Parathyroid adenoma (tissue), 2 donors: ENCODE results near the gene ATPAF2.

ENCODE experiments used
- H2AFZ ChIP-seq: fragments of 300-600 bp; sonication (generic); one replicate; pipeline ENCODE4 v1.7.0; 2017; ENCODE audit warnings: antibody characterized with exemption, mild to moderate bottlenecking
- H3K27ac ChIP-seq: fragments of 300-600 bp; sonication (generic); one replicate; pipeline ENCODE4 v1.7.0; 2017
- H3K27me3 ChIP-seq: fragments of 300-600 bp; sonication (generic); one replicate; pipeline ENCODE4 v1.7.0; 2017; ENCODE audit warnings: low read length; ENCODE audit not compliant: control insufficient read depth, insufficient read depth
- H3K36me3 ChIP-seq: fragments of 300-600 bp; sonication (generic); one replicate; pipeline ENCODE4 v1.7.0; 2017; ENCODE audit warnings: low read length; ENCODE audit not compliant: control insufficient read depth, insufficient read depth
- H3K4me1 ChIP-seq: fragments of 300-600 bp; sonication (generic); one replicate; pipeline ENCODE4 v1.7.0; 2017; ENCODE audit warnings: control low read depth
- H3K4me2 ChIP-seq: fragments of 300-600 bp; sonication (generic); one replicate; pipeline ENCODE4 v1.7.0; 2017; ENCODE audit warnings: low read length
- H3K4me3 ChIP-seq: fragments of 300-600 bp; sonication (generic); one replicate; pipeline ENCODE4 v1.7.0; 2017; ENCODE audit warnings: low read depth, low read length
- H3K79me2 ChIP-seq: fragments of 300-600 bp; sonication (generic); one replicate; pipeline ENCODE4 v1.7.0; 2017; ENCODE audit warnings: control low read depth
- H3K9ac ChIP-seq: fragments of 300-600 bp; sonication (generic); one replicate; pipeline ENCODE4 v1.7.0; 2017; ENCODE audit warnings: mild to moderate bottlenecking
- H3K9me3 ChIP-seq: fragments of 300-600 bp; sonication (generic); one replicate; pipeline ENCODE4 v1.7.0; 2017; ENCODE audit warnings: low read length; ENCODE audit not compliant: control insufficient read depth
- TF ChIP-seq, protein P1 (sequence below): fragments of 300-600 bp; sonication (generic); IDR thresholded peaks from one replicate; pipeline ENCODE4 v1.7.0; 2017; ENCODE audit warnings: antibody characterized with exemption, mild to moderate bottlenecking
- donor health status: primary hyperparathyroidism.

The ATPAF2 gene

DNA sequence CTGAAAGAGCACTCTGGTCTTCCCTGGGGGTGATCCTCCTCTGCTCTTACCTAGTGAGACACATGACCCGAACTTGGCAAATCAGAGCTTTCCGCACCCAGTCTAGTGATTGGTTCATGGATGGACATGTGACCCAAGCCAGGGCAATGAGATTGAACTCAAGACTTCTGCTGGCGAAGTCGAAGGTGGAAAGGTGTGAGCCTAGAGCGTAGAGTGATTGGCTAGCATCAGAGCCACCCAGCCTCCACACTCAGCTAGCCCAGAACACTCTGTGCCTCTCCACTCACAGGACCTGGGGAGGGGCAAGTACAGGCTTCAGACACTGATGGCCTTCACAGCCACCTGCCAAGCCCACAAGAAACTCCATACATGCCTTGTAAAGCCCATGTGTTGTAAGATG, 17.6 kb downstream of the ATPAF2 start:
- Histone ChIP-seq H3K4me1 (peaks cover 47% of the 10 kb centered on the region), H3K9ac (no peak overlapping the region), H3K36me3 (no peaks in the 10 kb centered on the region), H2AFZ (no peak overlapping the region), H3K9me3 (no peaks in the 10 kb centered on the region), H3K79me2 (peaks cover 8% of the 10 kb centered on the region), H3K4me3 (no peak overlapping the region), H3K4me2 (no peak overlapping the region), H3K27me3 (no peaks in the 10 kb centered on the region), H3K27ac (peak overlapping the region; percentile 90)
- TF ChIP-seq, protein P1, sequence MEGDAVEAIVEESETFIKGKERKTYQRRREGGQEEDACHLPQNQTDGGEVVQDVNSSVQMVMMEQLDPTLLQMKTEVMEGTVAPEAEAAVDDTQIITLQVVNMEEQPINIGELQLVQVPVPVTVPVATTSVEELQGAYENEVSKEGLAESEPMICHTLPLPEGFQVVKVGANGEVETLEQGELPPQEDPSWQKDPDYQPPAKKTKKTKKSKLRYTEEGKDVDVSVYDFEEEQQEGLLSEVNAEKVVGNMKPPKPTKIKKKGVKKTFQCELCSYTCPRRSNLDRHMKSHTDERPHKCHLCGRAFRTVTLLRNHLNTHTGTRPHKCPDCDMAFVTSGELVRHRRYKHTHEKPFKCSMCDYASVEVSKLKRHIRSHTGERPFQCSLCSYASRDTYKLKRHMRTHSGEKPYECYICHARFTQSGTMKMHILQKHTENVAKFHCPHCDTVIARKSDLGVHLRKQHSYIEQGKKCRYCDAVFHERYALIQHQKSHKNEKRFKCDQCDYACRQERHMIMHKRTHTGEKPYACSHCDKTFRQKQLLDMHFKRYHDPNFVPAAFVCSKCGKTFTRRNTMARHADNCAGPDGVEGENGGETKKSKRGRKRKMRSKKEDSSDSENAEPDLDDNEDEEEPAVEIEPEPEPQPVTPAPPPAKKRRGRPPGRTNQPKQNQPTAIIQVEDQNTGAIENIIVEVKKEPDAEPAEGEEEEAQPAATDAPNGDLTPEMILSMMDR, result no peak

DNA sequence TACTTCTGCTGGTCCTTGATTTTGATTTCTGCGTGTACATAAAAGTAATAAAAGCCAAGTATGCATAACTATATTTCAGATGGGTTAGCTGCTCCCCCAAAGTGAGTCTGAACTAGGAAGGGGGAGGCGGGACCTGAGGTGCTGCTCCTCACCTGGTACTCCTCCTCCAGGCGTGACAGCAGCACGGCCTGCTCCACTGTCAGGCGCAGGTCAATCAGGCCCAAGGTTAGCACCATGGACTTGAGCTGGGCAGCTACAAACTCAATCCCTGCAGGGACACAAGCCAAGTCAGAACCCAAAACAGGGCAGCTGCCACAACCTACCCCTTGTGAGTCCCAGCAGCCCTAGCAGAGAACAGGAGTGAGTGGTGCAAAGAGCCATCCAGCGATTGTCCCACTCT, 18.0 kb downstream of the ATPAF2 start:
- Histone ChIP-seq H3K79me2 (peaks cover 4% of the 10 kb centered on the region), H3K36me3 (no peaks in the 10 kb centered on the region), H3K4me3 (no peak overlapping the region), H3K27me3 (no peaks in the 10 kb centered on the region), H3K9me3 (no peaks in the 10 kb centered on the region), H3K4me1 (peaks cover 43% of the 10 kb centered on the region), H2AFZ (no peak overlapping the region), H3K4me2 (no peak overlapping the region), H3K27ac (peak overlapping the region; percentile 90), H3K9ac (no peak overlapping the region)
- TF ChIP-seq, protein P1, result no peak

DNA sequence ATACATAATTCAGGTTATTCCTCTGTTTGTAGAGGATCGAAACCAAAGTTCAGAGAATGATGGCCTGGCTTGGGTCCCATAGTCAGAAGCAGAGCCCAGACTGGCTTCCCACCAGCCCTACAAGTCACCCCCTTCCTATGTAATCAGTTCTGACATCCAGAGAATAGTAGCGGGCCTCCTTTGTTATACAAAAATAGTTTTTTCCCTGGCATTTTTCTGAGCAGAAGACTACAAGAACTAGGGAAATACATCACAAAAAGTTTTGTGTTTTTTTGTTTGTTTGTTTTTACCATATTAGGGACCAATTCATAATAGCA, 19.2 kb downstream of the ATPAF2 start:
- Histone ChIP-seq H3K27me3 (no peaks in the 10 kb centered on the region), H3K4me2 (peak overlapping the region; percentile 28), H3K36me3 (no peaks in the 10 kb centered on the region), H3K9me3 (no peaks in the 10 kb centered on the region), H3K4me3 (peak overlapping the region; percentile 1), H3K79me2 (no peaks in the 10 kb centered on the region), H3K4me1 (peaks cover 43% of the 10 kb centered on the region), H3K9ac (peak overlapping the region; percentile 20), H3K27ac (peak overlapping the region; percentile 90), H2AFZ (peak overlapping the region; percentile 63)
- TF ChIP-seq, protein P1, result no peak

- Histone ChIP-seq H3K27me3 (no peaks in the 10 kb centered on the region), H3K4me1 (peaks cover 43% of the 10 kb centered on the region), H3K27ac (peak overlapping the region; percentile 90), H3K4me3 (no peak overlapping the region), H3K79me2 (no peaks in the 10 kb centered on the region), H3K4me2 (peak overlapping the region; percentile 42), H2AFZ (no peak overlapping the region), H3K9me3 (no peaks in the 10 kb centered on the region), H3K36me3 (no peaks in the 10 kb centered on the region), H3K9ac (no peak overlapping the region)
- TF ChIP-seq, protein P1, result no peak
Observed at GRCh38 chr17:18018411-18018921, 20.5 kb downstream of the ATPAF2 start.

- no peak overlapping the region for H3K9ac ChIP-seq
- peak overlapping the region; percentile 90 for H3K27ac ChIP-seq
- no peak overlapping the region for H3K4me3 ChIP-seq
- TF ChIP-seq, protein P1, result no peak
- H3K4me2 ChIP-seq, result peak overlapping the region; percentile 42
- H2AFZ ChIP-seq, result peak overlapping the region; percentile 13
- H3K79me2 ChIP-seq, result no peaks in the 10 kb centered on the region
- no peaks in the 10 kb centered on the region for H3K9me3 ChIP-seq
- peaks cover 43% of the 10 kb centered on the region for H3K4me1 ChIP-seq
- no peaks in the 10 kb centered on the region for H3K27me3 ChIP-seq
- H3K36me3 ChIP-seq, result no peaks in the 10 kb centered on the region
Observed at GRCh38 chr17:18017958-18018357, 21.0 kb downstream of the ATPAF2 start.
